Heart right ventricle (tissue), 16 donors: ENCODE results near the gene IL34. TPM values are rescaled to one million over a fixed set of nuclear protein-coding genes. Genes with fewer than 3 reads are reported as not detected.
"Not testable (repeated sequence)": the region's sequence is repeated elsewhere in the genome, so short reads cannot be mapped to it uniquely, and the experiment has no call there.

Source experiments
- ATAC-seq, 8 donors: fragments of 200-7000 bp; cut with Tn5 transposase; one replicate each; pipeline ENCODE4 v1.9.1; 2020; ENCODE audit warnings: mild to moderate bottlenecking in 8 of 8, moderate library complexity in 8 of 8, moderate number of reproducible peaks in 1 of 8
- DNase-seq, 2 donors: peaks; one replicate each; pipeline ENCODE4 v3.0.0-alpha.2; 2020
- H3K27ac ChIP-seq, 10 donors: fragments of 200-600 bp; sonication (generic) in 2 of 10; one replicate each; pipeline versions ENCODE4 v1.5.0 to v1.8.0; 2020 to 2022; ENCODE audit warnings: mild to moderate bottlenecking in 3 of 10
- H3K27me3 ChIP-seq, 7 donors: fragments of 200-600 bp; one replicate each; pipeline ENCODE4 v1.8.0; 2021 to 2022; ENCODE audit warnings: mild to moderate bottlenecking in 2 of 7
- H3K36me3 ChIP-seq, 9 donors: fragments of 200-600 bp; sonication (generic) in 1 of 9; one replicate each; pipeline versions ENCODE4 v1.5.0 to v1.8.0; 2020 to 2022; ENCODE audit warnings: mild to moderate bottlenecking in 2 of 9
- H3K4me1 ChIP-seq, 9 donors: fragments of 200-600 bp; sonication (generic) in 1 of 9; one replicate each; pipeline versions ENCODE4 v1.5.0 to v1.8.0; 2020 to 2022; ENCODE audit warnings: mild to moderate bottlenecking in 4 of 9
- H3K4me3 ChIP-seq, 10 donors: fragments of 200-600 bp; sonication (generic) in 2 of 10; one replicate each; pipeline versions ENCODE4 v1.5.0 to v1.8.0; 2020 to 2022; ENCODE audit warnings: mild to moderate bottlenecking in 7 of 10, moderate library complexity in 2 of 10
- H3K9me3 ChIP-seq, 11 donors: fragments of 200-600 bp in 10 of 11; sonication (generic) in 2 of 11; one replicate each; pipeline versions ENCODE4 v1.5.0 to v1.8.0; 2013 to 2022; ENCODE audit warnings: mild to moderate bottlenecking in 2 of 11, control low read depth in 1 of 11, moderate library complexity in 1 of 11
- CTCF ChIP-seq, 9 donors: fragments of 200-600 bp; sonication (generic) in 2 of 9; IDR thresholded peaks; one replicate each; pipeline versions ENCODE4 v1.5.0 to v1.8.0; 2021 to 2022; ENCODE audit warnings: antibody characterized with exemption in 9 of 9, mild to moderate bottlenecking in 5 of 9, moderate library complexity in 1 of 9
- WGBS, 2 donors: extraction: QIAGEN DNeasy Blood & Tissue Kit; methylation state at CpG; one replicate each; pipeline ENCODE4 v1.1.7; 2013; ENCODE audit warnings: inconsistent platforms in 1 of 2; 5-methylcytosine and 5-hydroxymethylcytosine counted together
- intact Hi-C, 10 donors: fragments of 100-400 bp; cut with DNase I; formaldehyde crosslinking; loops; one replicate each; pipeline versions ENCODE4 v1.11.1 to v1.14.2; 2022
- polyA plus RNA-seq, 2 donors: library from polyadenylated mRNA; stranded (reverse); fragments of 200-250 nt; gene quantifications; one replicate each; pipeline ENCODE4 v1.2.3, GENCODE V29; 2013
- total RNA-seq, 10 donors: library from RNA; stranded (reverse); fragmentation: NEBNext Ultra II Directional in 3 of 10; extraction: Animal tissue kit (Norgen Biotek cat#: 25700) in 3 of 10; gene quantifications; one replicate each; pipeline versions ENCODE4 v1.2.1 to v1.2.4, GENCODE V29; 2021 to 2023
- donor health status: Arrhythmogenic right ventricular cardiomyopathy.
- donor health status: ischemic (EF 13 %, LVEDD 7.1; RV severe dilation, severe dysfunction).
- donor health status: healthy with polysubstance abuse.
- donor health status: DM: no; HTN: yes; CAD: no.
- donor health status: DM: no; HTN: no; CAD: no.
- donor health status: ischemic (EF 25% LVEDD 6.9; RV normal size, moderate dysfunction).
- donor health status: ischemic (EF 25% LVEDD 5.7; RV mildly dilated, moderate dysfunction).
- donor health status: healthy.
- donor health status: DM: yes; HTN: yes; CAD: no.
- donor health status: Ischemic cardiomyopathy.
- donor health status: ischemic (EF 35%, LVEDD 5.7; RV mildly dilated, moderate dysfunction).
- donor health status: nonischemic (EF 11% LVEDD 7.7; RV severe dilation, severe dysfunction).
- donor health status: DM: yes; HTN: yes; CAD: no.
- donor health status: PGD.
- donor health status: ischemic (EF 29% LVEDD 5.4; RV normal size, mild dysfunction).
- donor health status: nonischemic (EF 23%, LVEDD 6.1; RV moderate dilation, normal function).

The IL34 gene
- total and polyA plus RNA-seq, 12 donors = 0.37 to 4.4 (median 2.1) TPM

GRCh38 chr16:70664325-70665112 lies 18.2 kb downstream of the IL34 start:
- no peak overlapping the region for H3K27ac ChIP-seq
- DNase-seq (no peak), ATAC-seq (peak in 1 of 8 donors; percentile 18)
- H3K27me3 ChIP-seq = no peaks in the 10 kb centered on the region
- WGBS, 2 donors = 89 to 90% methylated on average over 39 of the region's 39 CpGs
- peaks cover 0 to 37% (median 9%) of the 10 kb centered on the region in 9 donors for H3K4me1 ChIP-seq
- intact Hi-C loops = no loop called here
- no peak overlapping the region for H3K4me3 ChIP-seq
- H3K36me3 ChIP-seq = peaks cover 4 to 73% (median 52%) of the 10 kb centered on the region in 9 donors
- peaks cover 0 to 7% (median 0%) of the 10 kb centered on the region in 11 donors for H3K9me3 ChIP-seq
- TF ChIP-seq CTCF (IDR thresholded peaks at IDR 0.05) = no peak

GRCh38 chr16:70665113-70665694 lies 18.8 kb downstream of the IL34 start:
- peaks cover 4 to 79% (median 59%) of the 10 kb centered on the region in 9 donors for H3K36me3 ChIP-seq
- DNase-seq = no peak
- H3K27ac ChIP-seq = no peak overlapping the region
- H3K4me1 ChIP-seq = peaks cover 0 to 37% (median 9%) of the 10 kb centered on the region in 9 donors
- WGBS, 2 donors = 89 to 94% methylated on average over 14 of the region's 14 CpGs
- no peak overlapping the region for H3K4me3 ChIP-seq
- no peak for ATAC-seq
- intact Hi-C loops = no loop called here
- no peak for TF ChIP-seq CTCF (IDR thresholded peaks at IDR 0.05)
- peaks cover 0 to 7% (median 0%) of the 10 kb centered on the region in 11 donors for H3K9me3 ChIP-seq
- no peaks in the 10 kb centered on the region for H3K27me3 ChIP-seq

GRCh38 chr16:70665806-70666735 lies 19.7 kb downstream of the IL34 start:
- peaks cover 0 to 33% (median 9%) of the 10 kb centered on the region in 9 donors for H3K4me1 ChIP-seq
- H3K27me3 ChIP-seq = no peaks in the 10 kb centered on the region
- intact Hi-C loops = no loop called here
- H3K9me3 ChIP-seq = peaks cover 0 to 7% (median 0%) of the 10 kb centered on the region in 11 donors
- peaks cover 4 to 88% (median 66%) of the 10 kb centered on the region in 9 donors for H3K36me3 ChIP-seq
- WGBS, 2 donors = 80 to 81% methylated on average over 21 to 22 of the region's 22 CpGs
- H3K27ac ChIP-seq = peak overlapping the region in 1 of 10 donors; percentile 22
- ATAC-seq = no peak
- no peak for DNase-seq
- no peak overlapping the region for H3K4me3 ChIP-seq
- TF ChIP-seq CTCF (IDR thresholded peaks at IDR 0.05) = no peak

- Histone ChIP-seq H3K36me3 (peaks cover 0 to 98% (median 58%) of the 10 kb centered on the region in 9 donors), H3K4me3 (no peak overlapping the region), H3K4me1 (peaks cover 0 to 23% (median 0%) of the 10 kb centered on the region in 9 donors), H3K9me3 (peaks cover 0 to 7% (median 0%) of the 10 kb centered on the region in 11 donors), H3K27me3 (no peaks in the 10 kb centered on the region), H3K27ac (no peak overlapping the region)
- DNase-seq (no peak), ATAC-seq (no peak)
- 96% methylated on average over 2 of the region's 2 CpGs for WGBS, 2 donors
- intact Hi-C loops = no loop called here
- no peak for TF ChIP-seq CTCF (IDR thresholded peaks at IDR 0.05)
Observed at GRCh38 chr16:70670175-70670574, 23.8 kb downstream of the IL34 start.

- H3K27ac ChIP-seq, H3K27me3 ChIP-seq, H3K4me3 ChIP-seq, H3K9me3 ChIP-seq, intact Hi-C loops, ATAC-seq, DNase-seq: not testable (repeated sequence)
- 96% methylated on average over 4 of the region's 4 CpGs for WGBS, 2 donors
- H3K4me1 ChIP-seq = peaks cover 0 to 26% (median 0%) of the 10 kb centered on the region in 9 donors
- H3K36me3 ChIP-seq = peaks cover 0 to 98% (median 53%) of the 10 kb centered on the region in 9 donors
Observed at GRCh38 chr16:70670938-70671337, 24.6 kb downstream of the IL34 start.
